ENCODE results near the gene FAM120AOS.
A peak's percentile ranks its signal among the peaks of the same experiment; 100 is the strongest.

DNA sequence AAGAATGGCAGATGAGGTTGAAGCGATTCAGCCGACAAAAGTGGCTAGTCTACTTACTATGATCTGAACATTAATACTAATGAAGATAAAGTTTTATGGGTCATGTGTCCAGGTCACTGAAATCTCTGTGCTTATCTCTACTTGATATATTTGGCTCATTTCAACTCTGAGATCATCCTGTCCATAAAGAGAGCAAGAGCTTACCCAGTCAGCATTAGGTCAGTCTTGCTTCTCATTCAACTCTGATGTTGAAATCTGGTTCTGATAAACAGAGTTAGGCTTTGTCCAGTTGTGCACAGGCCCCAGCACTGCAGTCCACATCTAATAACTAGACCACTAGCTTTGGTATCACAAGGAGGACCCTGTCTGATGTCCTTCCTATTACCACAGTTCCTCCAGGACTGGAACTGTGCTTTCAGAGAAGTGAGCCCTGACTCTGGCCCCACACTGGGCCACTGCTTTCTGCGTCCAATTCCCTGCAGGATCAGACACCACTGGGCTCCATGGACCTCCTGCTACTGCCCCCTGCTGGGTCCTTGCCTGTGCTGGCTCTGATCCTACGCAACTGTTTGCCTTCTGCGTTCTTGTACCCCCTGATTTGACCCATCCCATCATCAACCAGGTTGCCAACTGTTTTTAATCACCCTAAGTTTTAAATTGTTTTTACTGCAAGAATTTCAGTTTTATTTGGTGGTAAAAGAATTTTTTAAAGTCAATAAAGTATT lies 25.6 kb downstream of the FAM120AOS start:
- TF ChIP-seq CTCF (IDR thresholded peaks at IDR 0.05; ENCODE audit: low read length) (peak; percentile 49; the same call in 1 of the 2 replicates), EZH2 (IDR thresholded peaks at IDR 0.05; ENCODE audit: borderline replicate concordance, low read length) (no peak)

All from OCI-LY1 (cell line).